NT2/D1 (cell line): ENCODE data around the gene JOSD1.

Source experiments
- SUZ12 ChIP-seq: IDR thresholded peaks from 2 replicates; pipeline ENCODE4 v1.6.1; 2011; ENCODE audit not compliant: insufficient read length, insufficient read depth; ENCODE audit errors: extremely low read depth
- YY1 ChIP-seq: IDR thresholded peaks from 2 replicates; pipeline ENCODE4 v1.6.1; 2011; ENCODE audit not compliant: insufficient read length, insufficient read depth

- no peak for TF ChIP-seq SUZ12
- no peak for TF ChIP-seq YY1
These were observed 62.0 kb downstream of the JOSD1 start for GRCh38 chr22:38638728-38639127.
